RWPE2 (cell line): Measurements from ENCODE around the gene UCK1.

Experiments
- ATAC-seq: fragments of 200-7000 bp; cut with Tn5 transposase; 3 replicates; pipeline ENCODE4 v1.9.1; 2021; ENCODE audit warnings: low read depth
- DNase-seq: peaks from one replicate; pipeline ENCODE4 v3.0.0-alpha.2; 2020; ENCODE audit warnings: low spot score
- H3K27ac ChIP-seq: fragments of 450-650 bp; 2 replicates; pipeline ENCODE4 v1.5.1; 2017; ENCODE audit warnings: mild to moderate bottlenecking; ENCODE audit not compliant: poor library complexity, severe bottlenecking
- H3K27me3 ChIP-seq: fragments of 250-450 bp; sonication (Bioruptor Pico); 2 replicates; pipeline ENCODE4 v1.5.1; 2021; ENCODE audit warnings: mild to moderate bottlenecking, moderate library complexity; ENCODE audit not compliant: insufficient read depth, poor library complexity, severe bottlenecking
- H3K36me3 ChIP-seq: fragments of 250-450 bp; sonication (Bioruptor Pico); 2 replicates; pipeline ENCODE4 v1.5.1; 2020; ENCODE audit warnings: low read depth, mild to moderate bottlenecking, moderate library complexity
- H3K4me1 ChIP-seq: fragments of 250-450 bp; sonication (Bioruptor Pico); 2 replicates; pipeline ENCODE4 v1.5.1; 2021; ENCODE audit warnings: mild to moderate bottlenecking, moderate library complexity; ENCODE audit not compliant: insufficient read depth, poor library complexity, severe bottlenecking
- H3K4me3 ChIP-seq: fragments of 250-450 bp; sonication (Bioruptor Pico); 2 replicates; pipeline ENCODE4 v1.5.1; 2021; ENCODE audit warnings: mild to moderate bottlenecking, moderate library complexity; ENCODE audit not compliant: severe bottlenecking
- H3K9me3 ChIP-seq: fragments of 250-450 bp; sonication (Bioruptor Pico); 2 replicates; pipeline ENCODE4 v1.5.1; 2021; ENCODE audit warnings: mild to moderate bottlenecking, moderate library complexity; ENCODE audit not compliant: severe bottlenecking
- TF ChIP-seq, protein P1 (sequence below): fragments of 450-650 bp; IDR thresholded peaks from one replicate; pipeline ENCODE4 v1.5.1; 2017; ENCODE audit warnings: mild to moderate bottlenecking, moderate library complexity; ENCODE audit not compliant: poor library complexity, severe bottlenecking

The UCK1 gene

GRCh38 chr9:131481441-131482342 lies 49.4 kb downstream of the UCK1 start:
- Histone ChIP-seq H3K27ac (no peak overlapping the region), H3K36me3 (peaks cover 96% of the 10 kb centered on the region)

GRCh38 chr9:131480258-131480657 lies 50.8 kb downstream of the UCK1 start:
- DNase-seq (no peak), ATAC-seq (no peak)
- H3K27me3 ChIP-seq, result no peaks in the 10 kb centered on the region
- TF ChIP-seq, protein P1, sequence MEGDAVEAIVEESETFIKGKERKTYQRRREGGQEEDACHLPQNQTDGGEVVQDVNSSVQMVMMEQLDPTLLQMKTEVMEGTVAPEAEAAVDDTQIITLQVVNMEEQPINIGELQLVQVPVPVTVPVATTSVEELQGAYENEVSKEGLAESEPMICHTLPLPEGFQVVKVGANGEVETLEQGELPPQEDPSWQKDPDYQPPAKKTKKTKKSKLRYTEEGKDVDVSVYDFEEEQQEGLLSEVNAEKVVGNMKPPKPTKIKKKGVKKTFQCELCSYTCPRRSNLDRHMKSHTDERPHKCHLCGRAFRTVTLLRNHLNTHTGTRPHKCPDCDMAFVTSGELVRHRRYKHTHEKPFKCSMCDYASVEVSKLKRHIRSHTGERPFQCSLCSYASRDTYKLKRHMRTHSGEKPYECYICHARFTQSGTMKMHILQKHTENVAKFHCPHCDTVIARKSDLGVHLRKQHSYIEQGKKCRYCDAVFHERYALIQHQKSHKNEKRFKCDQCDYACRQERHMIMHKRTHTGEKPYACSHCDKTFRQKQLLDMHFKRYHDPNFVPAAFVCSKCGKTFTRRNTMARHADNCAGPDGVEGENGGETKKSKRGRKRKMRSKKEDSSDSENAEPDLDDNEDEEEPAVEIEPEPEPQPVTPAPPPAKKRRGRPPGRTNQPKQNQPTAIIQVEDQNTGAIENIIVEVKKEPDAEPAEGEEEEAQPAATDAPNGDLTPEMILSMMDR, result no peak
- H3K9me3 ChIP-seq, result no peaks in the 10 kb centered on the region
- H3K4me3 ChIP-seq, result no peak overlapping the region
- H3K27ac ChIP-seq, result no peak overlapping the region
- H3K4me1 ChIP-seq, result no peaks in the 10 kb centered on the region
- peaks cover 97% of the 10 kb centered on the region for H3K36me3 ChIP-seq

More at GRCh38 chr9:131481441-131482342, 49.4 kb downstream of the UCK1 start:
- ATAC-seq, result no peak
- TF ChIP-seq, protein P1, result no peak
- H3K4me1 ChIP-seq, result no peaks in the 10 kb centered on the region
- no peak overlapping the region for H3K4me3 ChIP-seq
- no peak for DNase-seq
- no peaks in the 10 kb centered on the region for H3K9me3 ChIP-seq
- no peaks in the 10 kb centered on the region for H3K27me3 ChIP-seq

- Histone ChIP-seq H3K27ac (no peak overlapping the region), H3K27me3 (no peaks in the 10 kb centered on the region), H3K36me3 (peaks cover 95% of the 10 kb centered on the region), H3K4me3 (no peak overlapping the region), H3K4me1 (no peaks in the 10 kb centered on the region), H3K9me3 (no peaks in the 10 kb centered on the region)
- DNase-seq (no peak), ATAC-seq (no peak)
- TF ChIP-seq, protein P1, result no peak
These were observed 52.2 kb downstream of the UCK1 start for GRCh38 chr9:131478911-131479310.

- Histone ChIP-seq H3K27ac (no peak overlapping the region), H3K4me1 (no peaks in the 10 kb centered on the region), H3K36me3 (peaks cover 95% of the 10 kb centered on the region), H3K27me3 (no peaks in the 10 kb centered on the region), H3K4me3 (no peak overlapping the region), H3K9me3 (no peaks in the 10 kb centered on the region)
- no peak for DNase-seq
- TF ChIP-seq, protein P1, result peak; percentile 50
- ATAC-seq, result no peak
These were observed 52.6 kb downstream of the UCK1 start for GRCh38 chr9:131478421-131478868.
